ENCODE results near the gene PHTF2. TPM values are rescaled to one million over a fixed set of nuclear protein-coding genes. Genes with fewer than 3 reads are reported as not detected.

PHTF2 gene
- total and polyA plus RNA-seq, 10 of the 15 experiments (the other 5 are each of a cell fraction or from before 2014, with no cell fraction given): 12.9 to 41.8 (median 27.0) TPM

- peak; percentile 41 for TF ChIP-seq RUNX3 (IDR thresholded peaks at IDR 0.05; ENCODE audit: low read length)
- TF ChIP-seq RELA (IDR thresholded peaks at IDR 0.05; ENCODE audit: borderline replicate concordance, partially characterized antibody): no peak
- no peak for TF ChIP-seq ZNF687 (IDR thresholded peaks at IDR 0.05)
- TF ChIP-seq MTA2 (IDR thresholded peaks at IDR 0.05; ENCODE audit: low read depth): peak; percentile 45; the same call in 1 of the 2 replicates
- no peak for TF ChIP-seq CEBPZ (IDR thresholded peaks at IDR 0.05; ENCODE audit: low read depth, low read length)
Measured at GRCh38 chr7:77788327-77788902, 10.2 kb upstream of the PHTF2 start (continued).
